Keratinocyte (primary cell): ENCODE data around the gene DTNBP1. TPM values are rescaled to one million over a fixed set of nuclear protein-coding genes. Genes with fewer than 3 reads are reported as not detected.

Experiments
- DNase-seq: peaks from one replicate; pipeline ENCODE4 v3.0.0-alpha.2; 2011; ENCODE audit warnings: low read depth, missing footprints, low spot score
- FAIRE-seq: peaks from 2 replicates; lab custom pipeline; 2011; peaks lifted over from hg19 to GRCh38; lab: Jason Lieb, UNC
- H2AFZ ChIP-seq: 2 replicates; pipeline ENCODE4 v1.6.0; 2012; ENCODE audit warnings: low read length, control low read depth, inconsistent platforms; ENCODE audit not compliant: control insufficient read depth
- H3K27ac ChIP-seq: 2 replicates; pipeline ENCODE4 v1.5.1; 2011; ENCODE audit warnings: low read length; ENCODE audit not compliant: control insufficient read depth, insufficient read depth
- H3K27me3 ChIP-seq: 3 replicates; pipeline ENCODE4 v1.6.0; 2011; ENCODE audit warnings: low read length; ENCODE audit not compliant: control insufficient read depth, insufficient read depth; ENCODE audit errors: extremely low read depth
- H3K36me3 ChIP-seq, 2 experiments: 2 replicates in 1 of 2; 3 replicates in 1 of 2; pipeline ENCODE4 v1.5.1; 2011; ENCODE audit warnings: low read length in 2 of 2, mild to moderate bottlenecking in 1 of 2; ENCODE audit not compliant: control insufficient read depth in 2 of 2, insufficient read depth in 2 of 2; ENCODE audit errors: extremely low read depth in 1 of 2
- H3K4me1 ChIP-seq: 3 replicates; pipeline ENCODE4 v1.5.1; 2011; ENCODE audit warnings: low read length; ENCODE audit not compliant: control insufficient read depth, insufficient read depth; ENCODE audit errors: extremely low read depth
- H3K4me2 ChIP-seq: 3 replicates; pipeline ENCODE4 v1.6.0; 2011; ENCODE audit warnings: low read depth, low read length; ENCODE audit not compliant: control insufficient read depth, insufficient read depth; ENCODE audit errors: extremely low read depth
- H3K4me3 ChIP-seq, 3 experiments: fragments of 200-600 bp in 1 of 3; sonication (generic) in 1 of 3; 2 replicates in 2 of 3; 3 replicates in 1 of 3; pipeline ENCODE4 v1.5.1; 2011 to 2016; ENCODE audit warnings: low read length in 3 of 3, mild to moderate bottlenecking in 3 of 3, control low read depth in 2 of 3, inconsistent platforms in 1 of 3, low read depth in 1 of 3, mixed read lengths in 1 of 3, mixed run types in 1 of 3, moderate library complexity in 1 of 3; ENCODE audit not compliant: control insufficient read depth in 2 of 3, insufficient read depth in 2 of 3; ENCODE audit errors: extremely low read depth in 1 of 3
- H3K79me2 ChIP-seq: 2 replicates; pipeline ENCODE4 v1.6.0; 2012; ENCODE audit warnings: low read length; ENCODE audit not compliant: control insufficient read depth, insufficient read depth
- H3K9ac ChIP-seq: 3 replicates; pipeline ENCODE4 v1.6.0; 2011; ENCODE audit warnings: low read length; ENCODE audit not compliant: control insufficient read depth, insufficient read depth; ENCODE audit errors: extremely low read depth
- H3K9me1 ChIP-seq: 3 replicates; pipeline ENCODE4 v1.6.0; 2011; ENCODE audit warnings: low read length; ENCODE audit not compliant: control insufficient read depth, insufficient read depth; ENCODE audit errors: extremely low read depth
- H3K9me3 ChIP-seq: 2 replicates; pipeline ENCODE4 v1.5.1; 2012; ENCODE audit warnings: low read depth, low read length; ENCODE audit not compliant: control insufficient read depth
- H4K20me1 ChIP-seq: 3 replicates; pipeline ENCODE4 v1.6.0; 2011; ENCODE audit warnings: low read length; ENCODE audit not compliant: control insufficient read depth, insufficient read depth; ENCODE audit errors: extremely low read depth
- CTCF ChIP-seq, 3 experiments: IDR thresholded peaks in 1 of 3; conservative IDR thresholded peaks in 1 of 3; optimal IDR thresholded peaks in 1 of 3; 2 replicates in 2 of 3; 3 replicates in 1 of 3; pipeline versions ENCODE3 to v1.5.1; 2011; ENCODE audit warnings: low read length in 3 of 3, mild to moderate bottlenecking in 3 of 3, moderate library complexity in 2 of 3, control low read depth in 1 of 3, inconsistent platforms in 1 of 3; ENCODE audit not compliant: insufficient read depth in 2 of 3; ENCODE audit errors: extremely low read depth in 1 of 3
- EZH2 ChIP-seq: IDR thresholded peaks from one replicate; pipeline ENCODE4 v1.6.1; 2012; ENCODE audit warnings: inconsistent platforms, mild to moderate bottlenecking, low read length, moderate library complexity
- dilution Hi-C: fragments of 300-500 bp; cut with MboI; formaldehyde crosslinking; loops from one replicate; pipeline ENCODE4 v1.7.0; 2020; ENCODE audit warnings: low sequenced_read_pairs; ENCODE audit not compliant: extremely low pct_ligation_motif_present
- polyA plus RNA-seq, 5 experiments: library from polyadenylated mRNA; depleted of rRNA in 3 of 5; stranded (reverse) in 3 of 5; stranded (forward) in 1 of 5; unstranded in 1 of 5; fragments of >200 nt; gene quantifications; 1 replicate in 1 of 5; 2 replicates in 3 of 5; 3 replicates in 1 of 5; pipeline versions ENCODE4 v1.2.1 to v1.2.3, GENCODE V29; 2011 to 2012; ENCODE audit warnings: missing spikeins in 2 of 5, low read depth in 1 of 5, low replicate concordance in 1 of 5

The DTNBP1 gene
- polyA plus RNA-seq, 1 donor (not counting 4 experiments of a cell fraction or from before 2014, with no cell fraction given) = 11.5 TPM

- no peak for DNase-seq
- Histone ChIP-seq H3K27ac (no peak overlapping the region), H3K27me3 (no peaks in the 10 kb centered on the region), H3K4me1 (peaks cover 17% of the 10 kb centered on the region), H3K9me1 (peaks cover 10% of the 10 kb centered on the region), H2AFZ (no peak overlapping the region), H4K20me1 (peaks cover 16% of the 10 kb centered on the region), H3K79me2 (peaks cover 11% of the 10 kb centered on the region), H3K9me3 (no peaks in the 10 kb centered on the region), H3K9ac (no peak overlapping the region), H3K4me3 (no peak overlapping the region), H3K4me2 (no peak overlapping the region), H3K36me3 (peaks cover 14 to 40% of the 10 kb centered on the region in 2 experiments)
- no peak for FAIRE-seq
- dilution Hi-C loops = no loop called here
- TF ChIP-seq CTCF (optimal IDR thresholded peaks at IDR 0.05 in 1 of 3, IDR thresholded peaks at IDR 0.05 in 1 of 3, conservative IDR thresholded peaks at IDR 0.05 in 1 of 3; ENCODE audit: extremely low read depth in 1 of 3, insufficient read depth in 2 of 3, low read length in 3 of 3) (no peak), EZH2 (no peak)
Observed at GRCh38 chr6:15499591-15499990, 163.2 kb downstream of the DTNBP1 start.

- H3K36me3 ChIP-seq = peaks cover 14 to 38% of the 10 kb centered on the region in 2 experiments
Observed at GRCh38 chr6:15499125-15499524, 163.7 kb downstream of the DTNBP1 start.

More at GRCh38 chr6:15499125-15499524, 163.7 kb downstream of the DTNBP1 start:
- H3K9ac ChIP-seq = no peak overlapping the region
- no peak overlapping the region for H3K4me3 ChIP-seq
- H3K27ac ChIP-seq = peak overlapping the region; percentile 18
- no peak for TF ChIP-seq EZH2
- TF ChIP-seq CTCF (optimal IDR thresholded peaks at IDR 0.05 in 1 of 3, IDR thresholded peaks at IDR 0.05 in 1 of 3, conservative IDR thresholded peaks at IDR 0.05 in 1 of 3; ENCODE audit: extremely low read depth in 1 of 3, insufficient read depth in 2 of 3, low read length in 3 of 3) = no peak
- H3K27me3 ChIP-seq = no peaks in the 10 kb centered on the region
- dilution Hi-C loops = no loop called here
- H4K20me1 ChIP-seq = peaks cover 13% of the 10 kb centered on the region
- peaks cover 13% of the 10 kb centered on the region for H3K4me1 ChIP-seq
- H3K79me2 ChIP-seq = peaks cover 12% of the 10 kb centered on the region
- FAIRE-seq (no peak), DNase-seq (no peak)
- no peaks in the 10 kb centered on the region for H3K9me3 ChIP-seq
- no peak overlapping the region for H2AFZ ChIP-seq
- H3K4me2 ChIP-seq = no peak overlapping the region
- H3K9me1 ChIP-seq = peaks cover 10% of the 10 kb centered on the region
